22Rv1 (cell line): ENCODE data around the gene SMAD1.

Experiments
- H3K27ac ChIP-seq: fragments of 450-650 bp; 2 replicates; pipeline ENCODE4 v1.5.1; 2017
- ZFX ChIP-seq: fragments of 450-650 bp; IDR thresholded peaks from 2 replicates; pipeline ENCODE4 v1.6.1; 2017; ENCODE audit warnings: antibody characterized with exemption, borderline replicate concordance
- TF ChIP-seq, protein P1 (sequence below): fragments of 450-650 bp; IDR thresholded peaks from 2 replicates; pipeline ENCODE4 v1.5.1; 2017; ENCODE audit warnings: mild to moderate bottlenecking

The SMAD1 gene

DNA sequence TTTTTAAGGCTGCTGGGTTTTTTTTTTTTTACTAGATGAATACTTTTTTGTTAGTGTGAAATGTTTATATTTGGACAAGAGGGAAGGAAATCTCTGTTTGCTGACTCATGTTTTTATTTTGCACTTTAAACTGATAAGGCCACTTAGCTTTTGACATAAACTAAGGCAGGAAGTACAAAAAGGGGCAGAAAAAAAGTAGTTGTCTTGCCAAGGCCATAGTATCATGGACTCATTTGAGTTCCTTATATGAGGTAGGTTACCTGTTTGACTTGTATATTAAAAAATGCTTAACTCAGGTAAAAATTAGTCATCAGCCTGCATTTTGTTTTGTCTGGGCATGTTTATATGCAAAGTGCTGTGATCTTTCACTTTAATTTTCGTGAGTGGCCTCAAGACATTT, 26.0 kb downstream of the SMAD1 start:
- TF ChIP-seq, protein P1, sequence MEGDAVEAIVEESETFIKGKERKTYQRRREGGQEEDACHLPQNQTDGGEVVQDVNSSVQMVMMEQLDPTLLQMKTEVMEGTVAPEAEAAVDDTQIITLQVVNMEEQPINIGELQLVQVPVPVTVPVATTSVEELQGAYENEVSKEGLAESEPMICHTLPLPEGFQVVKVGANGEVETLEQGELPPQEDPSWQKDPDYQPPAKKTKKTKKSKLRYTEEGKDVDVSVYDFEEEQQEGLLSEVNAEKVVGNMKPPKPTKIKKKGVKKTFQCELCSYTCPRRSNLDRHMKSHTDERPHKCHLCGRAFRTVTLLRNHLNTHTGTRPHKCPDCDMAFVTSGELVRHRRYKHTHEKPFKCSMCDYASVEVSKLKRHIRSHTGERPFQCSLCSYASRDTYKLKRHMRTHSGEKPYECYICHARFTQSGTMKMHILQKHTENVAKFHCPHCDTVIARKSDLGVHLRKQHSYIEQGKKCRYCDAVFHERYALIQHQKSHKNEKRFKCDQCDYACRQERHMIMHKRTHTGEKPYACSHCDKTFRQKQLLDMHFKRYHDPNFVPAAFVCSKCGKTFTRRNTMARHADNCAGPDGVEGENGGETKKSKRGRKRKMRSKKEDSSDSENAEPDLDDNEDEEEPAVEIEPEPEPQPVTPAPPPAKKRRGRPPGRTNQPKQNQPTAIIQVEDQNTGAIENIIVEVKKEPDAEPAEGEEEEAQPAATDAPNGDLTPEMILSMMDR = no peak
- no peak for TF ChIP-seq ZFX
- no peak overlapping the region for H3K27ac ChIP-seq

DNA sequence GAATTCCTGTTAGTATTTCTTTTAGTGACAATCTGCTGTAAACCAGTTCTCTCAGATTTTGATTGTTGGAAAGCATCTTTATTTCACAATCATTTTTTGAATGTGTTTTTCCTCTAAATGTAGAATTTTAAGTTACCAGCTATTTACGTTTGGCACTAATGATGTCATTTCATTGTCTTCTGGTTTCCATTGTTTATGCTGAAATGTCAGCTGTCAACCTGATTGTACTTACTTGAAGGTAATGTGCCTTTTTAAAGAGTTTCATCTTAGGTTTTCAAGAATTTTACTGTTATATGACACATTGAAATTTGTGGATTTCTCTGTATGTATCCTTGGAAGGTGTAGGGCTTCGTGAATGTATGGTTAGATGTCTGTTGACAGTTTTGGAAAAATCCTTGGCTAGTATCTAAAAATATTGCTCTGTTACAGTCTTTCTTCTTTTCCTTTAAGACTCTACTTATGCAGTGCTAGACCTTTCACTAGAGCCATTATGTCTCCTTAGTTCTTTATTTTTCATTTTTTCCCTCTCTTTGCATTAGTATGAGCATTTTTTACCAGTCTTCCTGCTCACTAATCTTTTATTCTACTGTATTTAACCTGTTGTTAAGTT, 30.4 kb downstream of the SMAD1 start:
- no peak overlapping the region for H3K27ac ChIP-seq
- TF ChIP-seq, protein P1 = no peak
- TF ChIP-seq ZFX = no peak

DNA sequence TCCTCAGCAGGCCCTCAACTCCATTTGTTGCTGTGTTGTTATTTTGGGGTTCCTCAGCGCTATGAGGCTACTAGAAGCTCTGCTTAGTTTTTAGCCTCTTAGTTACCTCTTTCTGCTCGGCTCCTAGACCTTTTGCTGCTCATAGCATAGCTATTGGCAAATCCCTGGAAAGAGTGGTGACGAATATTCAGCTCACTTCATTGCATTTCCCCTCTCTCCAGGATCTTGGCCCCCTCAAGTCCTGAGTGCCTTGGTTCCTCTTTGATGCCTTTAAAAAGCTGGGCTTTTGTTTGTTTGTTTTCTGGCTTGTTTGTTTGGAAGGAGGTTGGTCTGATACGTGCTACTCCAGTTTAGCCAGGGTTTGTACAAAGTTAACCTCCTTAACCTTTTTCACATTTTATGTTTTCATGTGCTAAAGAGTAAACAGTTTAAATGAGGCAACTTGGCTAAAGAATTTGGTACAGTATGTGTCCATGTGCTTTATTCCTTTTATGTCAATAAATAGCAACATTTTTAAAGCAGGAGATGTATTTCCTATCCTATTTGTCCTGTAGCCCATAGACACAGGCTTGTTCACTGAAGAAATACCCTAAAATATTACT, 31.5 kb downstream of the SMAD1 start:
- H3K27ac ChIP-seq = no peak overlapping the region
- TF ChIP-seq, protein P1 = no peak
- TF ChIP-seq ZFX = no peak

DNA sequence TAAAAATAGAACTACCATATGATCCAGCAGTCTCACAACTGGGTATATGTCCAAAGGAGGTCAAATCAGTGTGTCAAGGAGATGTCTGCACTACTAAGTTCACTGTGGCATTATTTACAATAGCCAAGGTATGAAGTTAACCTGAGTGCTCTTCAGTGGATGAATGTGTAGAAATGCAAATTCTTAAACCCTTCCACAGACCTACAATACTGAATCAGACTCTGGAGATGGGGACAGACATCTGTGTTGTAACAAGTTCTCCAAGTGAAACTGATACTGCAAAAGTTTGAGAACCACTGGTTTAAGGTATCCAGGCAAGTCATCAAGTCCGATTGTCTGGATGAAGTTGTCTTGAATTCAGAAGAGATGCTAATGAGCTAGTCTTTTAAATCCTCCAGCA, 38.5 kb downstream of the SMAD1 start:
- H3K27ac ChIP-seq = no peak overlapping the region
- TF ChIP-seq ZFX = no peak
- TF ChIP-seq, protein P1 = no peak

DNA sequence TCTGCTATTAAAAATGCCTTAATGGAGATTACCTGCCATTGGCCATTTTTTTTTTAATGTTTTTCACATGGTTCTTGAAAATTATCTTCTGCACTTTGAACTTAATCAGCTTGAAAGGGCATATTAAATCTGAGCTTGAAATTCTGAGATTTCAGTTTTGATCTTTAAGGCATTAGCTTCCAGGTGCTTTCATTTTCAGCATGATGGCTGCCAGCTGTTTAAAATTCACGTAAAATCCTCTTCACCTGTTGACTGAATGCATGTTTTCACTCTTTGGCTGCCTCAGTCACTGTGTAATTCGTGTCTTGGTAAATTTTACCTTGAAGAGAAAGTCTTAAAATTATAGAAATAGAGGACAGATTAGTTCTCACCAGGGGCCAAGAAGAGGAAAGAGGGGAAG, 39.6 kb downstream of the SMAD1 start:
- TF ChIP-seq, protein P1 = no peak
- TF ChIP-seq ZFX = no peak
- no peak overlapping the region for H3K27ac ChIP-seq

DNA sequence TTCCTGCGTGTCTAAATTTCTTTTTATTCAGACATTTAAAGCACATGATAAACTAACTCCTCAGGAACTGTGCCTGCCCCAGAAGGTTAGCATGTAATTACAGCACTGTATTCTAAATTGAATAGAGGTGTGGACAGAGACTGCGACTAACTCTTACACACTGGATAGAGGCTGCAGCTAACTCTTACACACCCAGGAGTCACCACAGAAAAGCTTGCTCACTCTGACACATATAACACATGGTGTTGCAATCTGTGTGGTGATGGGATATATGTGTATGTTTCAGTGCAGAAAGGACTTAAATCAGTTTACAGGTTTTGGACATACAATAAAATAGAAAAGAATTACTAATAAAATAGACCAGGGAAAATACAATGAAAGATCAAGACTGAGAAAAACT, 41.5 kb downstream of the SMAD1 start:
- TF ChIP-seq, protein P1 = no peak
- TF ChIP-seq ZFX = no peak
- no peak overlapping the region for H3K27ac ChIP-seq

DNA sequence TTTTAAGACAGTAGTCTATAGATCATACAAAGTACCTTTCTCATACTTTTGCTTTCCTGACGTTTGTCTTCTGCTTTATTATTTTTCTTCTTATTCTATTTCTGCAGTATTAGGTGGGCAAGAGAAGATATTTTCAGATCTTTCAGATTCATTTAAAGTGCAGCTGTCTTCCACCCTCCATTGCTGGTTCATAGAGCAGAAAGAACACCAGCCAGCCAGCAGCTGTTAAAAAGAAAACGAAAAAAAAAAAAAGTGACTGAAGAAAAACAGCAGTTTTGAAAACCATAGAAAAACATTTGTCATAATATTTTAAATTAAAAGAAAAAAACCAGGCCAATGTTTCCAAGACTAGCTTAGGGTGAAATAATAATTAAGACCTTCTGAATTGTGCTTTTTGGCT, 42.9 kb downstream of the SMAD1 start:
- no peak overlapping the region for H3K27ac ChIP-seq
- TF ChIP-seq, protein P1 = no peak
- no peak for TF ChIP-seq ZFX
